ENCODE measurements around the gene ZCCHC7.

Gene ZCCHC7

GRCh38 chr9:37127018-37127417 lies 6.6 kb downstream of the ZCCHC7 start:
- H3K4me3 ChIP-seq (ENCODE audit: low read length, poor library complexity, severe bottlenecking), result peak overlapping the region; percentile 41
- peak overlapping the region; percentile 13 for H3K9ac ChIP-seq (ENCODE audit: low read depth, low read length, poor library complexity, severe bottlenecking)
- H3K4me1 ChIP-seq (ENCODE audit: insufficient read depth, low read length, poor library complexity, severe bottlenecking), result peaks cover 69% of the 10 kb centered on the region
- no peaks in the 10 kb centered on the region for H3F3A ChIP-seq (ENCODE audit: low read depth)
- H4K20me1 ChIP-seq (ENCODE audit: insufficient read depth, low read length, poor library complexity, severe bottlenecking), result peaks cover 32% of the 10 kb centered on the region
- H3K9me3 ChIP-seq (ENCODE audit: insufficient read depth, low read depth, low read length), result no peaks in the 10 kb centered on the region
- H3K79me2 ChIP-seq (ENCODE audit: insufficient read depth, low read length), result peaks cover 86% of the 10 kb centered on the region
- H3K36me3 ChIP-seq (ENCODE audit: insufficient read depth, low read length), result peaks cover 12% of the 10 kb centered on the region; the same call in 1 of the 2 replicates
- no peak for TF ChIP-seq EZH2phosphoT487 (IDR thresholded peaks at IDR 0.05; ENCODE audit: borderline replicate concordance)
- no peak for TF ChIP-seq CTCF (conservative IDR thresholded peaks at IDR 0.05; ENCODE audit: low read length)
- H2AFZ ChIP-seq (ENCODE audit: low read length), result no peak overlapping the region
- no peaks in the 10 kb centered on the region for H3K9me2 ChIP-seq (replicated peaks; ENCODE audit: low read depth, low read length)
- H3K27me3 ChIP-seq (ENCODE audit: insufficient read depth, low read length, poor library complexity, severe bottlenecking), result no peaks in the 10 kb centered on the region
- H3K4me2 ChIP-seq (ENCODE audit: low read depth, low read length, poor library complexity, severe bottlenecking), result peak overlapping the region; percentile 95

- H3K9ac ChIP-seq (ENCODE audit: low read depth, low read length, poor library complexity, severe bottlenecking), result peak overlapping the region; percentile 13
- TF ChIP-seq CTCF (conservative IDR thresholded peaks at IDR 0.05; ENCODE audit: low read length), result no peak
- TF ChIP-seq EZH2phosphoT487 (IDR thresholded peaks at IDR 0.05; ENCODE audit: borderline replicate concordance), result no peak
- no peaks in the 10 kb centered on the region for H3K9me2 ChIP-seq (replicated peaks; ENCODE audit: low read depth, low read length)
- peaks cover 12% of the 10 kb centered on the region; the same call in 1 of the 2 replicates for H3K36me3 ChIP-seq (ENCODE audit: insufficient read depth, low read length)
- H3F3A ChIP-seq (ENCODE audit: low read depth), result no peaks in the 10 kb centered on the region
- peaks cover 84% of the 10 kb centered on the region for H3K79me2 ChIP-seq (ENCODE audit: insufficient read depth, low read length)
- no peak overlapping the region for H2AFZ ChIP-seq (ENCODE audit: low read length)
- H3K27me3 ChIP-seq (ENCODE audit: insufficient read depth, low read length, poor library complexity, severe bottlenecking), result no peaks in the 10 kb centered on the region
- no peaks in the 10 kb centered on the region for H3K9me3 ChIP-seq (ENCODE audit: insufficient read depth, low read depth, low read length)
- H3K4me2 ChIP-seq (ENCODE audit: low read depth, low read length, poor library complexity, severe bottlenecking), result peak overlapping the region; percentile 95
- peaks cover 59% of the 10 kb centered on the region for H3K4me1 ChIP-seq (ENCODE audit: insufficient read depth, low read length, poor library complexity, severe bottlenecking)
- H4K20me1 ChIP-seq (ENCODE audit: insufficient read depth, low read length, poor library complexity, severe bottlenecking), result peaks cover 27% of the 10 kb centered on the region
- peak overlapping the region; percentile 41 for H3K4me3 ChIP-seq (ENCODE audit: low read length, poor library complexity, severe bottlenecking)
These were observed 7.7 kb downstream of the ZCCHC7 start for GRCh38 chr9:37128051-37128450.

GRCh38 chr9:37134166-37134565 lies 13.8 kb downstream of the ZCCHC7 start:
- no peaks in the 10 kb centered on the region for H3F3A ChIP-seq (ENCODE audit: low read depth)
- H2AFZ ChIP-seq (ENCODE audit: low read length), result no peak overlapping the region
- peaks cover 32% of the 10 kb centered on the region for H3K4me1 ChIP-seq (ENCODE audit: insufficient read depth, low read length, poor library complexity, severe bottlenecking)
- H3K9me3 ChIP-seq (ENCODE audit: insufficient read depth, low read depth, low read length), result no peaks in the 10 kb centered on the region
- no peak overlapping the region for H3K4me3 ChIP-seq (ENCODE audit: low read length, poor library complexity, severe bottlenecking)
- no peaks in the 10 kb centered on the region for H3K36me3 ChIP-seq (ENCODE audit: insufficient read depth, low read length)
- no peaks in the 10 kb centered on the region for H3K27me3 ChIP-seq (ENCODE audit: insufficient read depth, low read length, poor library complexity, severe bottlenecking)
- H3K79me2 ChIP-seq (ENCODE audit: insufficient read depth, low read length), result peaks cover 70% of the 10 kb centered on the region
- H3K4me2 ChIP-seq (ENCODE audit: low read depth, low read length, poor library complexity, severe bottlenecking), result no peak overlapping the region
- no peaks in the 10 kb centered on the region for H3K9me2 ChIP-seq (replicated peaks; ENCODE audit: low read depth, low read length)
- H3K9ac ChIP-seq (ENCODE audit: low read depth, low read length, poor library complexity, severe bottlenecking), result no peak overlapping the region
- TF ChIP-seq CTCF (conservative IDR thresholded peaks at IDR 0.05; ENCODE audit: low read length) (no peak), EZH2phosphoT487 (IDR thresholded peaks at IDR 0.05; ENCODE audit: borderline replicate concordance) (no peak)
- H4K20me1 ChIP-seq (ENCODE audit: insufficient read depth, low read length, poor library complexity, severe bottlenecking), result peaks cover 3% of the 10 kb centered on the region

Measured in Loucy (cell line).